Body of pancreas (tissue), 4 donors: ENCODE data around the gene CMTM4. TPM values are rescaled to one million over a fixed set of nuclear protein-coding genes. Genes with fewer than 3 reads are reported as not detected.
"Not testable (repeated sequence)": the region's sequence is repeated elsewhere in the genome, so short reads cannot be mapped to it uniquely, and the experiment has no call there.

ENCODE experiments used
- ATAC-seq: fragments of 150-250 bp; one replicate; pipeline ENCODE4 v1.9.1; 2016
- DNase-seq, 4 donors: peaks; one replicate each; pipeline ENCODE4 v3.0.0-alpha.2; 2019
- H3K27ac ChIP-seq, 4 donors: fragments of 200-600 bp; sonication (generic); 1 replicate in 3 of 4; 2 replicates in 1 of 4; pipeline versions ENCODE4 v1.5.1 to v1.6.1; 2016 to 2019; ENCODE audit warnings: mild to moderate bottlenecking in 1 of 4, mixed read lengths in 1 of 4, moderate library complexity in 1 of 4
- H3K27me3 ChIP-seq, 2 donors: fragments of 200-600 bp; sonication (generic); one replicate each; pipeline ENCODE4 v1.6.0; 2016; ENCODE audit warnings: mild to moderate bottlenecking in 1 of 2
- H3K36me3 ChIP-seq, 2 donors: fragments of 200-600 bp; sonication (generic); replicated peaks in 1 of 2; 2 replicates each; pipeline ENCODE4 v1.5.1; 2016; ENCODE audit warnings: low read depth in 2 of 2; ENCODE audit not compliant: insufficient read depth in 1 of 2
- H3K4me1 ChIP-seq: fragments of 200-600 bp; sonication (generic); one replicate; pipeline ENCODE4 v1.6.0; 2016
- H3K4me3 ChIP-seq, 2 donors: fragments of 200-600 bp; sonication (generic); 1 replicate in 1 of 2; 2 replicates in 1 of 2; pipeline ENCODE4 v1.5.1; 2016 to 2019
- H3K9me3 ChIP-seq, 3 donors: fragments of 200-600 bp; sonication (generic); 1 replicate in 2 of 3; 2 replicates in 1 of 3; pipeline ENCODE4 v1.5.1; 2016
- POLR2A ChIP-seq, 3 donors: fragments of 450-650 bp; IDR thresholded peaks; one replicate each; pipeline ENCODE4 v1.6.1; 2016; ENCODE audit warnings: antibody characterized with exemption in 3 of 3, mild to moderate bottlenecking in 2 of 3
- WGBS, 2 donors: methylation state at CpG; one replicate each; pipeline ENCODE4 v1.1.5; 2017; 5-methylcytosine and 5-hydroxymethylcytosine counted together
- intact Hi-C: fragments of 100-400 bp; cut with DNase I; formaldehyde crosslinking; loops from one replicate; pipeline ENCODE4 v1.15.1; 2023
- total RNA-seq, 2 donors: library from RNA; depleted of rRNA; stranded (reverse); fragments of >200 nt; gene quantifications; one replicate each; pipeline ENCODE4 v1.1.0, GENCODE V29; 2016
- TF ChIP-seq, protein P1 (sequence below), 7 experiments: fragments of 450-650 bp in 4 of 7; fragments of 200-600 bp in 3 of 7; sonication (generic) in 3 of 7; IDR thresholded peaks; one replicate each; pipeline ENCODE4 v1.5.1; 2016 to 2019; ENCODE audit warnings: antibody characterized with exemption in 7 of 7

Gene CMTM4
- total RNA-seq, 2 donors from 2014 or later: 35.9 to 36.6 TPM

- WGBS, 2 donors: 65 to 67% methylated on average over 2 of the region's 2 CpGs
Observed at GRCh38 chr16:66572356-66572755, 124.2 kb downstream of the CMTM4 start.

DNA sequence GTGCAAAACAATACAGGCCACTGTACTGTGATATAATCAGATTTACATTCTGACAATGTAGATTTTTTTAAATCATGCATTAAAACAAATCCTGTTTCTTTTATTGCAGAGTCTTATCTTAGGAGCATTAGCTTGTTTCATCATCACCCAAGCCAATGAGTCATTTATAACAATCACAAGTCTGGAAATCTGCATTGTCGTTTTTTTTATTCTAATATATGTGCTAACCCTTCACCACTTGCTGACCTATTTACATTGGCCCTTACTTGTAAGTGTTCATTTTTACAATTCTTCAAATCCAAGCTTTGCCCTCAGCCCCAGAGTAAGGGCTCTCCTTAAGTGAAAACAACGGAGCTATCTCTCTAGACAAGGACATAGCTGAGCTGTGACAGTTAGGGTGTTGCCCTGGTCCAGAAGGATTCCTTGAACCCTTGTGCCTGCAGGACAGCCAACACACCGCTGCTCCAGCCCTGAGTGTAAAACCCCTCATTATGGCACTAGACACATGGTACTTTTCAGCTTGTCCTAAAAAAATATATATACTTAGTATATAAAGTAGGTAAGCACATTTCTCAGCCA, 126.6 kb downstream of the CMTM4 start:
- Histone ChIP-seq H3K4me1 (no peaks in the 10 kb centered on the region), H3K27ac (no peak overlapping the region), H3K4me3 (no peak overlapping the region), H3K36me3 (peaks cover 0 to 2% of the 10 kb centered on the region in 2 donors), H3K9me3 (no peaks in the 10 kb centered on the region), H3K27me3 (no peaks in the 10 kb centered on the region)
- intact Hi-C loops: no loop called here
- no peak for TF ChIP-seq POLR2A (IDR thresholded peaks at IDR 0.05)
- TF ChIP-seq, protein P1, sequence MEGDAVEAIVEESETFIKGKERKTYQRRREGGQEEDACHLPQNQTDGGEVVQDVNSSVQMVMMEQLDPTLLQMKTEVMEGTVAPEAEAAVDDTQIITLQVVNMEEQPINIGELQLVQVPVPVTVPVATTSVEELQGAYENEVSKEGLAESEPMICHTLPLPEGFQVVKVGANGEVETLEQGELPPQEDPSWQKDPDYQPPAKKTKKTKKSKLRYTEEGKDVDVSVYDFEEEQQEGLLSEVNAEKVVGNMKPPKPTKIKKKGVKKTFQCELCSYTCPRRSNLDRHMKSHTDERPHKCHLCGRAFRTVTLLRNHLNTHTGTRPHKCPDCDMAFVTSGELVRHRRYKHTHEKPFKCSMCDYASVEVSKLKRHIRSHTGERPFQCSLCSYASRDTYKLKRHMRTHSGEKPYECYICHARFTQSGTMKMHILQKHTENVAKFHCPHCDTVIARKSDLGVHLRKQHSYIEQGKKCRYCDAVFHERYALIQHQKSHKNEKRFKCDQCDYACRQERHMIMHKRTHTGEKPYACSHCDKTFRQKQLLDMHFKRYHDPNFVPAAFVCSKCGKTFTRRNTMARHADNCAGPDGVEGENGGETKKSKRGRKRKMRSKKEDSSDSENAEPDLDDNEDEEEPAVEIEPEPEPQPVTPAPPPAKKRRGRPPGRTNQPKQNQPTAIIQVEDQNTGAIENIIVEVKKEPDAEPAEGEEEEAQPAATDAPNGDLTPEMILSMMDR (IDR thresholded peaks at IDR 0.05): no peak
- WGBS, 2 donors: 62 to 63% methylated on average over 3 of the region's 3 CpGs
- ATAC-seq: no peak
- DNase-seq: no peak

More at GRCh38 chr16:66572356-66572755, 124.2 kb downstream of the CMTM4 start:
- TF ChIP-seq, protein P1 (IDR thresholded peaks at IDR 0.05): no peak
- no peak for TF ChIP-seq POLR2A (IDR thresholded peaks at IDR 0.05)
- H3K36me3 ChIP-seq: no peaks in the 10 kb centered on the region
- H3K27ac ChIP-seq: no peak overlapping the region
- no peak overlapping the region for H3K4me3 ChIP-seq
- DNase-seq (no peak), ATAC-seq (no peak)
- intact Hi-C loops: no loop called here
- no peaks in the 10 kb centered on the region for H3K4me1 ChIP-seq
- H3K9me3 ChIP-seq: no peaks in the 10 kb centered on the region
- no peaks in the 10 kb centered on the region for H3K27me3 ChIP-seq

- Histone ChIP-seq H3K4me1 (no peaks in the 10 kb centered on the region), H3K27ac (no peak overlapping the region), H3K4me3 (no peak overlapping the region), H3K36me3 (peaks cover 0 to 5% of the 10 kb centered on the region in 2 donors), H3K27me3 (no peaks in the 10 kb centered on the region), H3K9me3 (no peaks in the 10 kb centered on the region)
- WGBS, 2 donors: 97 to 100% methylated on average over 1 of the region's 1 CpG
- ATAC-seq (no peak), DNase-seq (no peak)
- TF ChIP-seq, protein P1 (IDR thresholded peaks at IDR 0.05): no peak
- TF ChIP-seq POLR2A (IDR thresholded peaks at IDR 0.05): no peak
- intact Hi-C loops: no loop called here
Observed at GRCh38 chr16:66569131-66569530, 127.4 kb downstream of the CMTM4 start.

DNA sequence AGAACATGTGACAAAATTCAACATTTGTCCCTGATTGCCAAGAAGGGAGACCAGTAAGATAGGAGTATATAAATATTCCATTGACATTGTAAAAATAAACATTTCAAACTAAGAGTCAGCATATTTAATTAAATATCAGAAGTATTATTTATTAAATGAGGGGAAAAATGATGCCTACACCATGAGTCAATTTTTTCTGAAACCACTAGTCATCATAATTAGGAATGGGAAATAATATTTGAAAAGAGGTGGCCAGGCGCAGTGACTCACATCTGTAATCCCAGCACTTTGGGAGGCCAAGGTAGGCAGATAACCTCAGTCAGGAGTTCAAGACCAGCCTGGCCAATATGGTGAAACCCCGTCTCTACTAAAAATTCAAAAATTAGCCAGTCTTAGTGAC, 128.2 kb downstream of the CMTM4 start:
- intact Hi-C loops: no loop called here
- no peak for ATAC-seq

GRCh38 chr16:66567270-66567669, 129.3 kb downstream of the CMTM4 start:
- ATAC-seq, H3K27me3 ChIP-seq, DNase-seq, H3K4me3 ChIP-seq, H3K4me1 ChIP-seq, H3K36me3 ChIP-seq, H3K9me3 ChIP-seq, H3K27ac ChIP-seq, intact Hi-C loops: not testable (repeated sequence)
- 97 to 99% methylated on average over 3 of the region's 3 CpGs for WGBS, 2 donors

More for the DNA sequence above, 128.2 kb downstream of the CMTM4 start:
- H3K36me3 ChIP-seq: peaks cover 0 to 5% of the 10 kb centered on the region in 2 donors
- no peak for DNase-seq
- no peaks in the 10 kb centered on the region for H3K27me3 ChIP-seq
- TF ChIP-seq POLR2A (IDR thresholded peaks at IDR 0.05): no peak
- TF ChIP-seq, protein P1 (IDR thresholded peaks at IDR 0.05): no peak
- H3K4me1 ChIP-seq: no peaks in the 10 kb centered on the region
- H3K27ac ChIP-seq: no peak overlapping the region
- WGBS, 2 donors: 81 to 84% methylated on average over 2 of the region's 2 CpGs
- H3K9me3 ChIP-seq: no peaks in the 10 kb centered on the region
- no peak overlapping the region for H3K4me3 ChIP-seq
